Measurements from ENCODE around the gene LMNB1. TPM values are rescaled to one million over a fixed set of nuclear protein-coding genes. Genes with fewer than 3 reads are reported as not detected.
"Not testable (repeated sequence)": the region's sequence is repeated elsewhere in the genome, so short reads cannot be mapped to it uniquely, and the experiment has no call there.

The LMNB1 gene
- polyA plus RNA-seq, 1 experiment: 12.0 TPM

GRCh38 chr5:126812199-126812570 is 35.2 kb downstream of the LMNB1 start:
- Histone ChIP-seq H3K4me3 (ENCODE audit: low read depth, low read length) (no peak overlapping the region), H3K27me3 (ENCODE audit: control insufficient read depth, insufficient read depth, low read length) (no peaks in the 10 kb centered on the region), H3K36me3 (ENCODE audit: control insufficient read depth, insufficient read depth, low read length) (no peaks in the 10 kb centered on the region)
- CTCF ChIA-PET: interaction anchor here (1.1 to 2.8 kb wide), 3 partner anchors 9 to 157 kb away, joined by 3 to 17 read pairs (median 4); no protein-coding TSS in a partner anchor
- no peak for DNase-seq (ENCODE audit: low read depth)
- no peak for TF ChIP-seq CTCF (IDR thresholded peaks at IDR 0.05; ENCODE audit: insufficient read depth, low read depth, low read length)
- POLR2A ChIA-PET: interaction anchor here (0.5 kb wide), 1 partner anchor 32 kb away, joined by 4 read pairs; no protein-coding TSS in a partner anchor

- H3K4me3 ChIP-seq (ENCODE audit: low read depth, low read length); CTCF ChIA-PET; DNase-seq (ENCODE audit: low read depth): not testable (repeated sequence)
Measured at GRCh38 chr5:126813799-126814198, 36.9 kb downstream of the LMNB1 start.

GRCh38 chr5:126814721-126815404 is 37.9 kb downstream of the LMNB1 start:
- Histone ChIP-seq H3K4me3 (ENCODE audit: low read depth, low read length) (no peak overlapping the region), H3K36me3 (ENCODE audit: control insufficient read depth, insufficient read depth, low read length) (no peaks in the 10 kb centered on the region), H3K27me3 (ENCODE audit: control insufficient read depth, insufficient read depth, low read length) (no peaks in the 10 kb centered on the region)
- CTCF ChIA-PET: interaction anchor here (1.1 kb wide), 1 partner anchor 13 kb away, joined by 3 read pairs; no protein-coding TSS in a partner anchor
- no peak for TF ChIP-seq CTCF (IDR thresholded peaks at IDR 0.05; ENCODE audit: insufficient read depth, low read depth, low read length)
- POLR2A ChIA-PET: interaction anchor here (0.6 kb wide), 1 partner anchor 21 kb away, joined by 7 read pairs; no protein-coding TSS in a partner anchor
- no peak for DNase-seq (ENCODE audit: low read depth)

More at GRCh38 chr5:126813799-126814198, 36.9 kb downstream of the LMNB1 start:
- H3K36me3 ChIP-seq (ENCODE audit: control insufficient read depth, insufficient read depth, low read length); H3K27me3 ChIP-seq (ENCODE audit: control insufficient read depth, insufficient read depth, low read length); POLR2A ChIA-PET: not testable (repeated sequence)

- TF ChIP-seq CTCF (IDR thresholded peaks at IDR 0.05; ENCODE audit: insufficient read depth, low read depth, low read length): no peak
- Histone ChIP-seq H3K36me3 (ENCODE audit: control insufficient read depth, insufficient read depth, low read length) (no peaks in the 10 kb centered on the region), H3K27me3 (ENCODE audit: control insufficient read depth, insufficient read depth, low read length) (no peaks in the 10 kb centered on the region), H3K4me3 (ENCODE audit: low read depth, low read length) (no peak overlapping the region)
- DNase-seq (ENCODE audit: low read depth): no peak
- ChIA-PET CTCF (interaction anchor here (0.6 to 1.6 kb wide), 3 partner anchors 11 to 216 kb away, joined by 3 read pairs; partner anchors contain the start of gene PHAX), POLR2A (no interaction called here)
Measured at GRCh38 chr5:126816649-126817048, 39.7 kb downstream of the LMNB1 start.

GRCh38 chr5:126818736-126819135 is 41.8 kb downstream of the LMNB1 start:
- no peak for DNase-seq (ENCODE audit: low read depth)
- CTCF ChIA-PET: no interaction called here

More at GRCh38 chr5:126818736-126819135, 41.8 kb downstream of the LMNB1 start:
- no peak for TF ChIP-seq CTCF (IDR thresholded peaks at IDR 0.05; ENCODE audit: insufficient read depth, low read depth, low read length)
- no peak overlapping the region for H3K4me3 ChIP-seq (ENCODE audit: low read depth, low read length)
- H3K27me3 ChIP-seq (ENCODE audit: control insufficient read depth, insufficient read depth, low read length): no peaks in the 10 kb centered on the region
- POLR2A ChIA-PET: no interaction called here
- H3K36me3 ChIP-seq (ENCODE audit: control insufficient read depth, insufficient read depth, low read length): no peaks in the 10 kb centered on the region
